Measurements from ENCODE around the gene POLE. TPM values are rescaled to one million over a fixed set of nuclear protein-coding genes. Genes with fewer than 3 reads are reported as not detected.

POLE gene
- total RNA-seq, 1 experiment from 2014 or later: 200 TPM

DNA sequence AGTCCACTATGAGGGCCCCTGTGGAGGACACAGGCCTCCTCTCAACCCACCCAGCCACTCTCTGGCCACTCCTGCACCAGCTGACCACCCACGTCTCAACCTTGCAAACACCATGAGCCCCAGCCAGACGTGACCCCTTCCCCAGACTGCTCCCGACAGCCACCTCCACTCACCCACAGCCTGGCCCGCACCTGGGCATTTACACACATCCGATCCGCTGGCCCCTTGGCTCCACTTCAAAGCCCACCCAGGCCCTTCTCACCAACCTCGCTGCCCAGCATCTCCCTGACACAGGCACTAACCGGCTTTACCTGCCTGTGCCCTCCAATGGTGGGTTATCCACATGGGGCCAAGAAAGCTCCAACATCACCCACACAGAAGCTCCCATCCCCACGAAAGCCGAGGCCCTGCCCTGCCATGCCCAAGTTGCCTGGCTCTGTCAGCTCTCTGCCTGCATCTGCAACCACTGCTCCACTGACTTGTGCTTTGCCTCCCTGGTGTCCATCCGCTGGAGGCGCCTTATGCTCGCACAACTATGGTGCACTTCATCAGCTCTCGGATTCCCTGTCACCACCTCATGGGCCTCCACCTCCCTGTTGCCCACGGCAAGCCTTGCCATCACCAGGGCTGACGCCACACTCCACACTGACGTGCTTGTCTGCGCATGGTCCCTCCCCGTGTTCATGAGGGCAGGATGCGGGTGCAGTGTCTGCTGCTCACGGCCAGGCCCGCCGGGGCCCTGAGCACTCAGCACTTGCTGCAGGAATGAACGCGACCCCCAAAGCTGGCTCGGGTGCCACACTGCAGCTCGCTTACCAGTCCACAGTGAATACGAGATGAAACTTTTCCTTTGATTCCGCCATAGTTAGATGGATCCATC is 51.8 kb downstream of the POLE start:
- Mint-ChIP-seq H3K4me1 (ENCODE audit: low read depth, unreplicated experiment) (no peaks in the 10 kb centered on the region), H3K4me3 (ENCODE audit: low read depth, unreplicated experiment) (no peak overlapping the region), H3K36me3 (ENCODE audit: insufficient read depth, unreplicated experiment) (peaks cover 56% of the 10 kb centered on the region), H3K9me3 (ENCODE audit: low read depth, unreplicated experiment) (no peaks in the 10 kb centered on the region), H3K27ac (ENCODE audit: unreplicated experiment) (no peak overlapping the region), H3K27me3 (ENCODE audit: unreplicated experiment) (no peaks in the 10 kb centered on the region)
- TF ChIP-seq, protein P1, sequence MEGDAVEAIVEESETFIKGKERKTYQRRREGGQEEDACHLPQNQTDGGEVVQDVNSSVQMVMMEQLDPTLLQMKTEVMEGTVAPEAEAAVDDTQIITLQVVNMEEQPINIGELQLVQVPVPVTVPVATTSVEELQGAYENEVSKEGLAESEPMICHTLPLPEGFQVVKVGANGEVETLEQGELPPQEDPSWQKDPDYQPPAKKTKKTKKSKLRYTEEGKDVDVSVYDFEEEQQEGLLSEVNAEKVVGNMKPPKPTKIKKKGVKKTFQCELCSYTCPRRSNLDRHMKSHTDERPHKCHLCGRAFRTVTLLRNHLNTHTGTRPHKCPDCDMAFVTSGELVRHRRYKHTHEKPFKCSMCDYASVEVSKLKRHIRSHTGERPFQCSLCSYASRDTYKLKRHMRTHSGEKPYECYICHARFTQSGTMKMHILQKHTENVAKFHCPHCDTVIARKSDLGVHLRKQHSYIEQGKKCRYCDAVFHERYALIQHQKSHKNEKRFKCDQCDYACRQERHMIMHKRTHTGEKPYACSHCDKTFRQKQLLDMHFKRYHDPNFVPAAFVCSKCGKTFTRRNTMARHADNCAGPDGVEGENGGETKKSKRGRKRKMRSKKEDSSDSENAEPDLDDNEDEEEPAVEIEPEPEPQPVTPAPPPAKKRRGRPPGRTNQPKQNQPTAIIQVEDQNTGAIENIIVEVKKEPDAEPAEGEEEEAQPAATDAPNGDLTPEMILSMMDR (IDR thresholded peaks at IDR 0.05; ENCODE audit: unreplicated experiment): no peak
- CTCF ChIA-PET: interaction anchor here (0.5 to 0.6 kb wide), 2 partner anchors 9 to 119 kb away, joined by 3 to 8 read pairs; no protein-coding TSS in a partner anchor
- no TSS peak for BruUV-seq (replicated peaks)
- intact Hi-C loops (cut with micrococcal nuclease; ENCODE audit: unreplicated experiment): no loop called here
- no peak for DNase-seq

DNA sequence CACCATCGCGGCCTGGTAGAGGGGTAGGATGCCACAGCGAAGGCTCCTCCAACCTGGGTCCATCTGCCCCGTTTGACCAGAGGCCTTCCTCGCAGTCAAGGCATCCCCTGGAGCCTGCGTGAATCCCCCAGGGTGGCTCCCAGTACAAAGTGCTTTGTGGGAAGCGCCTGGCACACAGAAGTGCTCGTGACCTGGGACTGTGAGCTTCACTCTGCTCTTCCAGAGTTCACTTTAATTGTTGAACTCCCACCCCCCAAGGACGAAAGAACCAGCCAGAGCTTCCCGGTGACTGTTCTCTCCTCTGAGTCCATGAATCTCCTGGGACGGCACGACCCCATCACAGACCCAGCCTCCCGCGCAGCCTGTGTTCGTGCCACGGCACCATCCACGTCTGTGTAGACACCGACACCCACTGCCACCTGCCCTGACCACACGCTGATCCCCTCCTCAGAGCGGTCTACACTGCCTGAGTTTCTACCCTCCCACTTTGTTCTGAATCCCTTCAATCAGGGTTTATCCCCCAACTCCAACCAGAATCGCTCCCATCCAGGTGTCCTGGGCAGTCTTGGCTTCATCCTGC is 52.6 kb downstream of the POLE start:
- no peak for DNase-seq
- intact Hi-C loops (cut with micrococcal nuclease; ENCODE audit: unreplicated experiment): no loop called here
- no peaks in the 10 kb centered on the region for H3K27me3 Mint-ChIP-seq (ENCODE audit: unreplicated experiment)
- H3K36me3 Mint-ChIP-seq (ENCODE audit: insufficient read depth, unreplicated experiment): peaks cover 59% of the 10 kb centered on the region
- H3K4me1 Mint-ChIP-seq (ENCODE audit: low read depth, unreplicated experiment): no peaks in the 10 kb centered on the region
- BruUV-seq (replicated peaks): no TSS peak
- TF ChIP-seq, protein P1 (IDR thresholded peaks at IDR 0.05; ENCODE audit: unreplicated experiment): no peak
- H3K9me3 Mint-ChIP-seq (ENCODE audit: low read depth, unreplicated experiment): no peaks in the 10 kb centered on the region
- H3K4me3 Mint-ChIP-seq (ENCODE audit: low read depth, unreplicated experiment): no peak overlapping the region
- no peak overlapping the region for H3K27ac Mint-ChIP-seq (ENCODE audit: unreplicated experiment)
- CTCF ChIA-PET: interaction anchor here (0.5 to 0.6 kb wide), 2 partner anchors 10 to 119 kb away, joined by 3 to 8 read pairs; no protein-coding TSS in a partner anchor

DNA sequence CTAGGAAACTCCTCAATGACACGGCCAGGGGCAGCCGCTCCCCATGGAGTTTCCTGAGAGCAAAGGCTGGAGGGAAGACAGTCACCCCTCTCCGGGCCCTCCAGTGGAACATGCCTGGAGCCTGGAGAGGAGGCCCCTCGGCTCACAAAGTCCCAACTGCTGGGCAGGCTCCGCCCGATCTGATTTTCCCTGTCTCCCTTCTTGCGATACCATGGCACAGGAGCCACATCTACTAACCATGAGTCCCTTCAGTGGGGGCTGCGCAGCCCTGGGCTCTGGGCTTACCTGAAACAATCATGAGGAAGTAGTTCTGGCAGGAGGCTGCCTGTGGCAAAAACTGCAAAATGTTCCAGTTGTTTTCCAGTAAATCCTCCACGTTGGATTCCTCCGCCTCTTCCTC is 53.2 kb downstream of the POLE start:
- TF ChIP-seq, protein P1 (IDR thresholded peaks at IDR 0.05; ENCODE audit: unreplicated experiment): no peak
- CTCF ChIA-PET: no interaction called here
- intact Hi-C loops (cut with micrococcal nuclease; ENCODE audit: unreplicated experiment): no loop called here
- H3K9me3 Mint-ChIP-seq (ENCODE audit: low read depth, unreplicated experiment): no peaks in the 10 kb centered on the region
- H3K4me1 Mint-ChIP-seq (ENCODE audit: low read depth, unreplicated experiment): no peaks in the 10 kb centered on the region
- H3K36me3 Mint-ChIP-seq (ENCODE audit: insufficient read depth, unreplicated experiment): peaks cover 56% of the 10 kb centered on the region
- DNase-seq: no peak
- no peak overlapping the region for H3K4me3 Mint-ChIP-seq (ENCODE audit: low read depth, unreplicated experiment)
- H3K27me3 Mint-ChIP-seq (ENCODE audit: unreplicated experiment): no peaks in the 10 kb centered on the region
- no peak overlapping the region for H3K27ac Mint-ChIP-seq (ENCODE audit: unreplicated experiment)
- BruUV-seq (replicated peaks): no TSS peak

- Mint-ChIP-seq H3K4me3 (ENCODE audit: low read depth, unreplicated experiment) (no peak overlapping the region), H3K36me3 (ENCODE audit: insufficient read depth, unreplicated experiment) (peaks cover 58% of the 10 kb centered on the region), H3K27me3 (ENCODE audit: unreplicated experiment) (no peaks in the 10 kb centered on the region), H3K4me1 (ENCODE audit: low read depth, unreplicated experiment) (no peaks in the 10 kb centered on the region), H3K27ac (ENCODE audit: unreplicated experiment) (no peak overlapping the region), H3K9me3 (ENCODE audit: low read depth, unreplicated experiment) (no peaks in the 10 kb centered on the region)
- intact Hi-C loops (cut with micrococcal nuclease; ENCODE audit: unreplicated experiment): no loop called here
- DNase-seq: no peak
- CTCF ChIA-PET: no interaction called here
- no TSS peak for BruUV-seq (replicated peaks)
- TF ChIP-seq, protein P1 (IDR thresholded peaks at IDR 0.05; ENCODE audit: unreplicated experiment): no peak
Measured at GRCh38 chr12:132633398-132633797, 53.7 kb downstream of the POLE start.

Measured in Calu3 (cell line).